Neural progenitor cell (in vitro differentiated cells): ENCODE measurements around the gene GLMP.

Experiments
- EZH2 ChIP-seq: fragments of 200-600 bp; sonication (generic); IDR thresholded peaks from 2 replicates; pipeline ENCODE4 v1.6.1; 2017; ENCODE audit warnings: antibody characterized with exemption, mild to moderate bottlenecking, moderate library complexity
- EZH2phosphoT487 ChIP-seq: fragments of 200-600 bp; sonication (generic); IDR thresholded peaks from 2 replicates; pipeline ENCODE4 v1.6.1; 2017; ENCODE audit warnings: antibody characterized with exemption
- TF ChIP-seq, protein P1 (sequence below): fragments of 200-600 bp; sonication (generic); IDR thresholded peaks from 2 replicates; pipeline ENCODE4 v1.5.1; 2017; ENCODE audit warnings: antibody characterized with exemption, mild to moderate bottlenecking

DNA sequence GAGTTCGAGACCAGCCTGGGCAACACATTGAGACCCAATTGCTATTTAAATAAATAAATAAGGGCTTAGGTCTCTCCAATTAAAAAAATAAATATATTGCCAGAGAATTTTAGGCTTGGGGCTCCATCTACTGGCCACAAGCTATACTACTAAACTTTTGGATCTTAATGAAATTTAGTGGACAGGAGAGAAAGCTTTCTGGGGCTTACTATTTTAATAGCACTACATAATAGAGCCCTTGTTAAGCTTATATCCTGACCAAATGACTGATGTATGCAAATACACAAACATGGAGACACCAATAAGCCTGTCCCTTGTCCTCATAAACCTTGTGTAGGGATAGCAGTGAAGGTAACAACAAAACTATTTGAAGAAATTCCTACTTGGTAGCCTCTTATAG lies 24.2 kb upstream of the GLMP start:
- TF ChIP-seq, protein P1, sequence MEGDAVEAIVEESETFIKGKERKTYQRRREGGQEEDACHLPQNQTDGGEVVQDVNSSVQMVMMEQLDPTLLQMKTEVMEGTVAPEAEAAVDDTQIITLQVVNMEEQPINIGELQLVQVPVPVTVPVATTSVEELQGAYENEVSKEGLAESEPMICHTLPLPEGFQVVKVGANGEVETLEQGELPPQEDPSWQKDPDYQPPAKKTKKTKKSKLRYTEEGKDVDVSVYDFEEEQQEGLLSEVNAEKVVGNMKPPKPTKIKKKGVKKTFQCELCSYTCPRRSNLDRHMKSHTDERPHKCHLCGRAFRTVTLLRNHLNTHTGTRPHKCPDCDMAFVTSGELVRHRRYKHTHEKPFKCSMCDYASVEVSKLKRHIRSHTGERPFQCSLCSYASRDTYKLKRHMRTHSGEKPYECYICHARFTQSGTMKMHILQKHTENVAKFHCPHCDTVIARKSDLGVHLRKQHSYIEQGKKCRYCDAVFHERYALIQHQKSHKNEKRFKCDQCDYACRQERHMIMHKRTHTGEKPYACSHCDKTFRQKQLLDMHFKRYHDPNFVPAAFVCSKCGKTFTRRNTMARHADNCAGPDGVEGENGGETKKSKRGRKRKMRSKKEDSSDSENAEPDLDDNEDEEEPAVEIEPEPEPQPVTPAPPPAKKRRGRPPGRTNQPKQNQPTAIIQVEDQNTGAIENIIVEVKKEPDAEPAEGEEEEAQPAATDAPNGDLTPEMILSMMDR, result peak; percentile 66
- TF ChIP-seq EZH2, result no peak
- no peak for TF ChIP-seq EZH2phosphoT487
